GM12878 (cell line): ENCODE data around the gene CEP78.

Experiments used
- CTCF ChIP-seq, 3 experiments: IDR thresholded peaks in 2 of 3; conservative IDR thresholded peaks in 1 of 3; 2 replicates each; pipeline ENCODE4 v1.5.1; 2011; ENCODE audit warnings: low read depth in 3 of 3, low read length in 3 of 3, mild to moderate bottlenecking in 3 of 3, control low read depth in 2 of 3, moderate library complexity in 2 of 3, inconsistent platforms in 1 of 3, mixed read lengths in 1 of 3; ENCODE audit not compliant: control insufficient read depth in 2 of 3, insufficient read depth in 1 of 3; ENCODE audit errors: extremely low read depth in 1 of 3
- HDGF ChIP-seq: fragments of 450-650 bp; IDR thresholded peaks from 2 replicates; pipeline ENCODE4 v1.6.1; 2016; ENCODE audit warnings: antibody characterized with exemption
- KDM1A ChIP-seq: fragments of 200-600 bp; sonication (generic); IDR thresholded peaks from 2 replicates; pipeline ENCODE4 v1.6.1; 2016; ENCODE audit warnings: borderline replicate concordance
- POLR2A ChIP-seq: IDR thresholded peaks from 2 replicates; pipeline ENCODE4 v1.6.1; 2011; ENCODE audit warnings: low read depth, mild to moderate bottlenecking, low read length
- RFX5 ChIP-seq: IDR thresholded peaks from 2 replicates; pipeline ENCODE4 v1.6.1; 2011; ENCODE audit warnings: low read depth, low read length, improper control_type of control experiment

DNA sequence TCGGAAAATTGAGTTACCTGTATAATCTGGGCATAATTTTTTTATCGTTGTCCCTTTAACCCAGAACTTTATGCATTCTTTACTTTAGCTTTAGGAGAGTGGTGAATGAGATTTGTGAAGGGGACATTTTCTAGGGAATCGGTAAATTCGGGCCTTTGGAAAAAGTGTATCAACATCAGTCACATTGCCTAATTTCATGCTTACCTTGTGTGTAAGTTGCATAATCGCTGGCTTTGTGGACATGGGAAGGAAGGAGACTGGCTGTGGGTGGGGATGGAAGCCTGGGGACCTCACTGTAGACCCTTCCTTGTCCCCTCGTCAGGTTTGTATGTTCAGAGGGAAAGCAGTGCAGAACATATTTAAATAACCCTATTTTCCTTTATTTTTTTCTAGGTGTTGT is 64.3 kb downstream of the CEP78 start:
- no peak for TF ChIP-seq POLR2A
- TF ChIP-seq RFX5 = no peak
- no peak for TF ChIP-seq KDM1A
- no peak for TF ChIP-seq CTCF (IDR thresholded peaks at IDR 0.05 in 2 of 3, conservative IDR thresholded peaks at IDR 0.05 in 1 of 3; ENCODE audit: control insufficient read depth in 2 of 3, extremely low read depth in 1 of 3, insufficient read depth in 1 of 3, low read depth in 3 of 3, low read length in 3 of 3)
- TF ChIP-seq HDGF = no peak
